HEK293 (cell line): ENCODE measurements around the gene HNRNPUL1.

Source experiments
- KLF16 ChIP-seq: fragments of 450-650 bp; formaldehyde crosslinking; IDR thresholded peaks from 2 replicates; pipeline ENCODE4 v1.5.1; 2017; ENCODE audit warnings: missing biosample characterization, missing genetic modification characterization
- SALL2 ChIP-seq: fragments of 450-650 bp; formaldehyde crosslinking; IDR thresholded peaks from 2 replicates; pipeline ENCODE4 v1.5.0; 2017; ENCODE audit warnings: missing biosample characterization, mild to moderate bottlenecking, missing genetic modification characterization, borderline replicate concordance
- SP2 ChIP-seq: fragments of 450-650 bp; formaldehyde crosslinking; IDR thresholded peaks from 2 replicates; pipeline ENCODE4 v1.5.1; 2016; ENCODE audit warnings: missing biosample characterization, missing genetic modification characterization
- SP3 ChIP-seq: fragments of 450-650 bp; formaldehyde crosslinking; IDR thresholded peaks from 2 replicates; pipeline ENCODE4 v1.5.1; 2016; ENCODE audit warnings: missing biosample characterization, missing genetic modification characterization
- SP7 ChIP-seq: fragments of 450-650 bp; formaldehyde crosslinking; IDR thresholded peaks from 2 replicates; pipeline ENCODE4 v1.5.1; 2016; ENCODE audit warnings: missing biosample characterization, missing genetic modification characterization
- ZBTB17 ChIP-seq: fragments of 450-650 bp; formaldehyde crosslinking; IDR thresholded peaks from 2 replicates; pipeline ENCODE4 v1.5.1; 2016; ENCODE audit warnings: missing biosample characterization, missing genetic modification characterization
- ZIC2 ChIP-seq: fragments of 450-650 bp; formaldehyde crosslinking; IDR thresholded peaks from 2 replicates; pipeline ENCODE4 v1.5.1; 2016; ENCODE audit warnings: missing biosample characterization, missing genetic modification characterization
- ZNF133 ChIP-seq: fragments of 450-650 bp; formaldehyde crosslinking; IDR thresholded peaks from 2 replicates; pipeline ENCODE4 v1.5.1; 2016; ENCODE audit warnings: missing biosample characterization, missing genetic modification characterization
- ZNF19 ChIP-seq: fragments of 450-650 bp; formaldehyde crosslinking; IDR thresholded peaks from 2 replicates; pipeline ENCODE4; 2016; ENCODE audit warnings: missing biosample characterization, missing genetic modification characterization, low read depth
- ZNF211 ChIP-seq: fragments of 450-650 bp; formaldehyde crosslinking; IDR thresholded peaks from 2 replicates; pipeline ENCODE4 v1.5.1; 2016; ENCODE audit warnings: low read depth, missing biosample characterization, missing genetic modification characterization
- ZNF221 ChIP-seq: fragments of 450-650 bp; formaldehyde crosslinking; IDR thresholded peaks from 2 replicates; pipeline ENCODE4 v1.5.1; 2017; ENCODE audit warnings: missing biosample characterization, missing genetic modification characterization, borderline replicate concordance
- ZNF266 ChIP-seq: fragments of 450-650 bp; formaldehyde crosslinking; IDR thresholded peaks from 2 replicates; pipeline ENCODE4 v1.5.1; 2016; ENCODE audit warnings: missing biosample characterization, missing genetic modification characterization, low read depth
- ZNF366 ChIP-seq: fragments of 450-650 bp; formaldehyde crosslinking; conservative IDR thresholded peaks from 2 replicates; pipeline ENCODE4 v1.5.1; 2016; ENCODE audit warnings: missing biosample characterization, missing genetic modification characterization
- ZNF423 ChIP-seq: fragments of 450-650 bp; formaldehyde crosslinking; IDR thresholded peaks from 2 replicates; pipeline ENCODE4 v1.5.1; 2016; ENCODE audit warnings: missing biosample characterization, missing genetic modification characterization
- ZNF629 ChIP-seq: fragments of 450-650 bp; formaldehyde crosslinking; IDR thresholded peaks from 2 replicates; pipeline ENCODE4 v1.5.1; 2017; ENCODE audit warnings: missing biosample characterization, missing genetic modification characterization
- ZNF658 ChIP-seq: fragments of 450-650 bp; formaldehyde crosslinking; IDR thresholded peaks from 2 replicates; pipeline ENCODE4; 2016; ENCODE audit warnings: missing biosample characterization, missing genetic modification characterization
- ZNF701 ChIP-seq: fragments of 450-650 bp; formaldehyde crosslinking; IDR thresholded peaks from 2 replicates; pipeline ENCODE4 v1.5.1; 2016; ENCODE audit warnings: missing biosample characterization, missing genetic modification characterization
- ZNF791 ChIP-seq: fragments of 450-650 bp; formaldehyde crosslinking; IDR thresholded peaks from 2 replicates; pipeline ENCODE4 v1.5.1; 2016; ENCODE audit warnings: missing biosample characterization, missing genetic modification characterization
- TF ChIP-seq, protein P1 (sequence below): fragments of 450-650 bp; formaldehyde crosslinking; IDR thresholded peaks from 2 replicates; pipeline ENCODE4 v1.5.1; 2017; ENCODE audit warnings: missing biosample characterization, missing genetic modification characterization
- TF ChIP-seq, protein P2 (sequence below): fragments of 450-650 bp; formaldehyde crosslinking; IDR thresholded peaks from 2 replicates; pipeline ENCODE4 v1.5.1; 2016; ENCODE audit warnings: missing biosample characterization, missing genetic modification characterization
- TF ChIP-seq, protein P3 (sequence below): fragments of 450-650 bp; formaldehyde crosslinking; IDR thresholded peaks from 2 replicates; pipeline ENCODE4 v1.5.1; 2017; ENCODE audit warnings: missing biosample characterization, missing genetic modification characterization
- TF ChIP-seq, protein P4 (sequence below): fragments of 450-650 bp; formaldehyde crosslinking; IDR thresholded peaks from 2 replicates; pipeline ENCODE4 v1.5.1; 2016; ENCODE audit warnings: missing biosample characterization, missing genetic modification characterization
- TF ChIP-seq, protein P5 (sequence below): fragments of 450-650 bp; formaldehyde crosslinking; IDR thresholded peaks from 2 replicates; pipeline ENCODE4 v1.5.1; 2016; ENCODE audit warnings: missing biosample characterization, missing genetic modification characterization
- TF ChIP-seq, protein P6 (sequence below): fragments of 450-650 bp; formaldehyde crosslinking; IDR thresholded peaks from 2 replicates; pipeline ENCODE4 v1.5.1; 2016; ENCODE audit warnings: missing biosample characterization, missing genetic modification characterization
- TF ChIP-seq, protein P7 (sequence below): fragments of 450-650 bp; formaldehyde crosslinking; optimal IDR thresholded peaks from 2 replicates; pipeline ENCODE3; 2016; ENCODE audit warnings: missing biosample characterization, mild to moderate bottlenecking, missing genetic modification characterization

The HNRNPUL1 gene

DNA sequence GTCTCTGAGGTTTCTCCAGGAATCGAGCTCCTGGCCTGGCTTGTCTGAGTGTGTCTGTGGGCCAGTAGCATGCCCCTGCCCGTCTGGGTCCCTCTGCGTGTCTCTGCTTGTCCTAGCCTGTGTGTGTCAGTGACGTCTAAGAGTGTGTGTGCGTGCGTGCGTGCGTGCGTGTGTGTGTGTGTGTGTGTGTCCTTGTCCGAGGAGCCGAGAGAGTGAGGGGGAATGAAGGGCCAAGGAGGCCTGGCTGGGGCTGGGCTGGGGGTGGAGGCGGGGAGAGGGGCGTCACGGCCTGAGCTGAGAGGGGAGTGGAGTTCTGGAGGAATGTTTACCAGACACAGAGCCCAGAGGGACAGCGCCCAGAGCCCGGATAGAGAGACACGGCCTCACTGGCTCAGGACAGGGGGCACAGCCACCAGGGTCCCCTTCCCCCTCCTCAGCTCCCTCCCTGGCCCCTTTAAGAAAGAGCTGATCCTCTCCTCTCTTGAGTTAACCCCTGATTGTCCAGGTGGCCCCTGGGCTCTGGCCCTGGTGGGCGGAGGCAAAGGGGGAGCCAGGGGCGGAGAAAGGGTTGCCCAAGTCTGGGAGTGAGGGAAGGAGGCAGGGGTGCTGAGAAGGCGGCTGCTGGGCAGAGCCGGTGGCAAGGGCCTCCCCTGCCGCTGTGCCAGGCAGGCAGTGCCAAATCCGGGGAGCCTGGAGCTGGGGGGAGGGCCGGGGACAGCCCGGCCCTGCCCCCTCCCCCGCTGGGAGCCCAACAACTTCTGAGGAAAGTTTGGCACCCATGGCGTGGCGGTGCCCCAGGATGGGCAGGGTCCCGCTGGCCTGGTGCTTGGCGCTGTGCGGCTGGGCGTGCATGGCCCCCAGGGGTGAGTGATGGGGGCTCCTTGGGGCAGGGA, 45.3 kb upstream of the HNRNPUL1 start, which contains the start of gene AXL (continued):
- TF ChIP-seq ZBTB17 (0 out of 2 replicates have a peak, but pooled peaks have one; percentile 46), SP2 (tag by site-specific recombination) (0 out of 2 replicates have a peak, but pooled peaks have one; percentile 11), ZNF266 (tag by site-specific recombination) (no peak), ZNF658 (tag by site-specific recombination) (no peak), SP3 (peak; percentile 67; the same call in 1 of the 2 replicates), ZNF211 (tag by site-specific recombination) (0 out of 2 replicates have a peak, but pooled peaks have one; percentile 26), ZNF791 (no peak), ZNF366 (peak; percentile 51), SP7 (tag by site-specific recombination) (peak; percentile 38; the same call in 1 of the 2 replicates), ZIC2 (tag by site-specific recombination) (peak; percentile 64), ZNF133 (tag by site-specific recombination) (peak; percentile 60), ZNF221 (no peak), ZNF701 (tag by site-specific recombination) (peak; percentile 92), ZNF629 (tag by site-specific recombination) (peak; percentile 52; the same call in 1 of the 2 replicates), KLF16 (tag by site-specific recombination) (no peak), SALL2 (tag by site-specific recombination) (0 out of 2 replicates have a peak, but pooled peaks have one; percentile 11), ZNF19 (tag by site-specific recombination) (peak; percentile 36; the same call in 1 of the 2 replicates), ZNF423 (tag by site-specific recombination) (no peak)
- TF ChIP-seq, protein P1, sequence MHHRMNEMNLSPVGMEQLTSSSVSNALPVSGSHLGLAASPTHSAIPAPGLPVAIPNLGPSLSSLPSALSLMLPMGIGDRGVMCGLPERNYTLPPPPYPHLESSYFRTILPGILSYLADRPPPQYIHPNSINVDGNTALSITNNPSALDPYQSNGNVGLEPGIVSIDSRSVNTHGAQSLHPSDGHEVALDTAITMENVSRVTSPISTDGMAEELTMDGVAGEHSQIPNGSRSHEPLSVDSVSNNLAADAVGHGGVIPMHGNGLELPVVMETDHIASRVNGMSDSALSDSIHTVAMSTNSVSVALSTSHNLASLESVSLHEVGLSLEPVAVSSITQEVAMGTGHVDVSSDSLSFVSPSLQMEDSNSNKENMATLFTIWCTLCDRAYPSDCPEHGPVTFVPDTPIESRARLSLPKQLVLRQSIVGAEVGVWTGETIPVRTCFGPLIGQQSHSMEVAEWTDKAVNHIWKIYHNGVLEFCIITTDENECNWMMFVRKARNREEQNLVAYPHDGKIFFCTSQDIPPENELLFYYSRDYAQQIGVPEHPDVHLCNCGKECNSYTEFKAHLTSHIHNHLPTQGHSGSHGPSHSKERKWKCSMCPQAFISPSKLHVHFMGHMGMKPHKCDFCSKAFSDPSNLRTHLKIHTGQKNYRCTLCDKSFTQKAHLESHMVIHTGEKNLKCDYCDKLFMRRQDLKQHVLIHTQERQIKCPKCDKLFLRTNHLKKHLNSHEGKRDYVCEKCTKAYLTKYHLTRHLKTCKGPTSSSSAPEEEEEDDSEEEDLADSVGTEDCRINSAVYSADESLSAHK, result no peak
- TF ChIP-seq, protein P2, sequence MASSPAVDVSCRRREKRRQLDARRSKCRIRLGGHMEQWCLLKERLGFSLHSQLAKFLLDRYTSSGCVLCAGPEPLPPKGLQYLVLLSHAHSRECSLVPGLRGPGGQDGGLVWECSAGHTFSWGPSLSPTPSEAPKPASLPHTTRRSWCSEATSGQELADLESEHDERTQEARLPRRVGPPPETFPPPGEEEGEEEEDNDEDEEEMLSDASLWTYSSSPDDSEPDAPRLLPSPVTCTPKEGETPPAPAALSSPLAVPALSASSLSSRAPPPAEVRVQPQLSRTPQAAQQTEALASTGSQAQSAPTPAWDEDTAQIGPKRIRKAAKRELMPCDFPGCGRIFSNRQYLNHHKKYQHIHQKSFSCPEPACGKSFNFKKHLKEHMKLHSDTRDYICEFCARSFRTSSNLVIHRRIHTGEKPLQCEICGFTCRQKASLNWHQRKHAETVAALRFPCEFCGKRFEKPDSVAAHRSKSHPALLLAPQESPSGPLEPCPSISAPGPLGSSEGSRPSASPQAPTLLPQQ (tag by site-specific recombination), result peak; percentile 99
- TF ChIP-seq, protein P3, sequence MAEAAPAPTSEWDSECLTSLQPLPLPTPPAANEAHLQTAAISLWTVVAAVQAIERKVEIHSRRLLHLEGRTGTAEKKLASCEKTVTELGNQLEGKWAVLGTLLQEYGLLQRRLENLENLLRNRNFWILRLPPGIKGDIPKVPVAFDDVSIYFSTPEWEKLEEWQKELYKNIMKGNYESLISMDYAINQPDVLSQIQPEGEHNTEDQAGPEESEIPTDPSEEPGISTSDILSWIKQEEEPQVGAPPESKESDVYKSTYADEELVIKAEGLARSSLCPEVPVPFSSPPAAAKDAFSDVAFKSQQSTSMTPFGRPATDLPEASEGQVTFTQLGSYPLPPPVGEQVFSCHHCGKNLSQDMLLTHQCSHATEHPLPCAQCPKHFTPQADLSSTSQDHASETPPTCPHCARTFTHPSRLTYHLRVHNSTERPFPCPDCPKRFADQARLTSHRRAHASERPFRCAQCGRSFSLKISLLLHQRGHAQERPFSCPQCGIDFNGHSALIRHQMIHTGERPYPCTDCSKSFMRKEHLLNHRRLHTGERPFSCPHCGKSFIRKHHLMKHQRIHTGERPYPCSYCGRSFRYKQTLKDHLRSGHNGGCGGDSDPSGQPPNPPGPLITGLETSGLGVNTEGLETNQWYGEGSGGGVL, result peak; percentile 97
- TF ChIP-seq, protein P4, sequence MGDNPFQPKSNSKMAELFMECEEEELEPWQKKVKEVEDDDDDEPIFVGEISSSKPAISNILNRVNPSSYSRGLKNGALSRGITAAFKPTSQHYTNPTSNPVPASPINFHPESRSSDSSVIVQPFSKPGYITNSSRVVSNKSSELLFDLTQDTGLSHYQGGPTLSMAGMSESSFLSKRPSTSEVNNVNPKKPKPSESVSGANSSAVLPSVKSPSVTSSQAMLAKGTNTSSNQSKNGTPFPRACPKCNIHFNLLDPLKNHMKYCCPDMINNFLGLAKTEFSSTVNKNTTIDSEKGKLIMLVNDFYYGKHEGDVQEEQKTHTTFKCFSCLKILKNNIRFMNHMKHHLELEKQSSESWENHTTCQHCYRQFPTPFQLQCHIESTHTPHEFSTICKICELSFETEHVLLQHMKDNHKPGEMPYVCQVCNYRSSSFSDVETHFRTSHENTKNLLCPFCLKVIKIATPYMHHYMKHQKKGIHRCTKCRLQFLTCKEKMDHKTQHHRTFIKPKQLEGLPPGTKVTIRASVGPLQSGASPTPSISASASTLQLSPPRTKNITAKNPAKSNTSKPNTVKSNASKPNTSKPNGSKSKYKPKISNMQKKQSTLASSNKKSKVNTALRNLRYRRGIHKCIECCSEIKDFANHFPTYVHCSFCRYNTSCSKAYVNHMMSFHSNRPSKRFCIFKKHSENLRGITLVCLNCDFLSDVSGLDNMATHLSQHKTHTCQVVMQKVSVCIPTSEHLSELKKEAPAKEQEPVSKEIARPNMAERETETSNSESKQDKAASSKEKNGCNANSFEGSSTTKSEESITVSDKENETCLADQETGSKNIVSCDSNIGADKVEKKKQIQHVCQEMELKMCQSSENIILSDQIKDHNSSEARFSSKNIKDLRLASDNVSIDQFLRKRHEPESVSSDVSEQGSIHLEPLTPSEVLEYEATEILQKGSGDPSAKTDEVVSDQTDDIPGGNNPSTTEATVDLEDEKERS (tag by site-specific recombination), result no peak
- TF ChIP-seq, protein P5, sequence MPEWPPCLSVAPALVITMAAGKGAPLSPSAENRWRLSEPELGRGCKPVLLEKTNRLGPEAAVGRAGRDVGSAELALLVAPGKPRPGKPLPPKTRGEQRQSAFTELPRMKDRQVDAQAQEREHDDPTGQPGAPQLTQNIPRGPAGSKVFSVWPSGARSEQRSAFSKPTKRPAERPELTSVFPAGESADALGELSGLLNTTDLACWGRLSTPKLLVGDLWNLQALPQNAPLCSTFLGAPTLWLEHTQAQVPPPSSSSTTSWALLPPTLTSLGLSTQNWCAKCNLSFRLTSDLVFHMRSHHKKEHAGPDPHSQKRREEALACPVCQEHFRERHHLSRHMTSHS (tag by site-specific recombination), result no peak
- TF ChIP-seq, protein P6, sequence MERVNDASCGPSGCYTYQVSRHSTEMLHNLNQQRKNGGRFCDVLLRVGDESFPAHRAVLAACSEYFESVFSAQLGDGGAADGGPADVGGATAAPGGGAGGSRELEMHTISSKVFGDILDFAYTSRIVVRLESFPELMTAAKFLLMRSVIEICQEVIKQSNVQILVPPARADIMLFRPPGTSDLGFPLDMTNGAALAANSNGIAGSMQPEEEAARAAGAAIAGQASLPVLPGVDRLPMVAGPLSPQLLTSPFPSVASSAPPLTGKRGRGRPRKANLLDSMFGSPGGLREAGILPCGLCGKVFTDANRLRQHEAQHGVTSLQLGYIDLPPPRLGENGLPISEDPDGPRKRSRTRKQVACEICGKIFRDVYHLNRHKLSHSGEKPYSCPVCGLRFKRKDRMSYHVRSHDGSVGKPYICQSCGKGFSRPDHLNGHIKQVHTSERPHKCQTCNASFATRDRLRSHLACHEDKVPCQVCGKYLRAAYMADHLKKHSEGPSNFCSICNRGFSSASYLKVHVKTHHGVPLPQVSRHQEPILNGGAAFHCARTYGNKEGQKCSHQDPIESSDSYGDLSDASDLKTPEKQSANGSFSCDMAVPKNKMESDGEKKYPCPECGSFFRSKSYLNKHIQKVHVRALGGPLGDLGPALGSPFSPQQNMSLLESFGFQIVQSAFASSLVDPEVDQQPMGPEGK (tag by site-specific recombination), result peak; percentile 63
- TF ChIP-seq, protein P7, sequence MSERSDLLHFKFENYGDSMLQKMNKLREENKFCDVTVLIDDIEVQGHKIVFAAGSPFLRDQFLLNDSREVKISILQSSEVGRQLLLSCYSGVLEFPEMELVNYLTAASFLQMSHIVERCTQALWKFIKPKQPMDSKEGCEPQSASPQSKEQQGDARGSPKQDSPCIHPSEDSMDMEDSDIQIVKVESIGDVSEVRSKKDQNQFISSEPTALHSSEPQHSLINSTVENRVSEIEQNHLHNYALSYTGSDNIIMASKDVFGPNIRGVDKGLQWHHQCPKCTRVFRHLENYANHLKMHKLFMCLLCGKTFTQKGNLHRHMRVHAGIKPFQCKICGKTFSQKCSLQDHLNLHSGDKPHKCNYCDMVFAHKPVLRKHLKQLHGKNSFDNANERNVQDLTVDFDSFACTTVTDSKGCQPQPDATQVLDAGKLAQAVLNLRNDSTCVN (tag by site-specific recombination), result peak; percentile 11
